ENCODE data around the gene MARCHF9. TPM values are rescaled to one million over a fixed set of nuclear protein-coding genes. Genes with fewer than 3 reads are reported as not detected.
"Not testable (repeated sequence)": the region's sequence is repeated elsewhere in the genome, so short reads cannot be mapped to it uniquely, and the experiment has no call there.

Gene MARCHF9
- total RNA-seq, 1 donor from 2014 or later, result 13.1 TPM

GRCh38 chr12:57764662-57765002 lies 9.7 kb downstream of the MARCHF9 start:
- intact Hi-C loops (cut with DNase I), result no loop called here
- no peak for DNase-seq (ENCODE audit: low spot score)

- intact Hi-C loops (cut with DNase I), result no loop called here
- no peak for DNase-seq (ENCODE audit: low spot score)
Observed at GRCh38 chr12:57765003-57765697, 10.2 kb downstream of the MARCHF9 start.

- no peak for DNase-seq (ENCODE audit: low spot score)
- intact Hi-C loops (cut with DNase I), result no loop called here
Observed at GRCh38 chr12:57765698-57766463, 11.0 kb downstream of the MARCHF9 start.

- DNase-seq (ENCODE audit: low spot score), result no peak
Observed at GRCh38 chr12:57766464-57767304, 11.8 kb downstream of the MARCHF9 start, which contains the start of gene CYP27B1. Gene CYP27B1, minus strand, starts transcription at chr12:57767078. Its CDS starts 37 bp downstream, at chr12:57767041.

GRCh38 chr12:57767305-57767698 lies 12.4 kb downstream of the MARCHF9 start:
- DNase-seq (ENCODE audit: low spot score), result no peak
- intact Hi-C loops (cut with DNase I), result no loop called here

More at GRCh38 chr12:57766464-57767304, 11.8 kb downstream of the MARCHF9 start, which contains the start of gene CYP27B1:
- intact Hi-C loops (cut with DNase I), result no loop called here

- DNase-seq (ENCODE audit: low spot score), result no peak
- intact Hi-C loops (cut with DNase I), result no loop called here
Observed at GRCh38 chr12:57767876-57768275, 13.0 kb downstream of the MARCHF9 start.

- intact Hi-C loops (cut with DNase I), result no loop called here
- no peak for DNase-seq (ENCODE audit: low spot score)
Observed at GRCh38 chr12:57769594-57769993, 14.7 kb downstream of the MARCHF9 start.

GRCh38 chr12:57770734-57771133 lies 15.8 kb downstream of the MARCHF9 start:
- intact Hi-C loops (cut with DNase I), result loop anchor here (2.0 kb wide), 1 partner anchor 18 kb away; the partner anchor contains the start of gene CDK4
- DNase-seq (ENCODE audit: low spot score), result no peak

- intact Hi-C loops (cut with DNase I), result loop anchor here (2.0 kb wide), 1 partner anchor 19 kb away; the partner anchor contains the start of gene CDK4
- DNase-seq (ENCODE audit: low spot score), result peak; percentile 86
Observed at GRCh38 chr12:57771236-57771872, 16.5 kb downstream of the MARCHF9 start.

GRCh38 chr12:57771873-57772428 lies 17.0 kb downstream of the MARCHF9 start, which contains the start of gene METTL1:
Gene METTL1, minus strand, starts transcription at chr12:57772105. Its CDS starts 22 bp downstream, at chr12:57772083.
- peak; percentile 96 for DNase-seq (ENCODE audit: low spot score)
- intact Hi-C loops (cut with DNase I), result loop anchor here (1.0 to 2.0 kb wide), 2 partner anchors 10 to 19 kb away; partner anchors contain the start of genes CDK4 and TSFM

GRCh38 chr12:57772429-57773322 lies 17.8 kb downstream of the MARCHF9 start, which contains the start of gene EEF1AKMT3:
Gene EEF1AKMT3, plus strand, starts transcription at chr12:57772614. Its CDS starts 111 bp downstream, at chr12:57772725.
- DNase-seq (ENCODE audit: low spot score), result peak; percentile 78
- intact Hi-C loops (cut with DNase I), result loop anchor here (1.0 kb wide), 1 partner anchor 10 kb away; the partner anchor contains the start of gene TSFM

- DNase-seq (ENCODE audit: low spot score); intact Hi-C loops (cut with DNase I): not testable (repeated sequence)
Observed at GRCh38 chr12:57774634-57775033, 19.7 kb downstream of the MARCHF9 start.

GRCh38 chr12:57775044-57775443 lies 20.1 kb downstream of the MARCHF9 start:
- intact Hi-C loops (cut with DNase I), result no loop called here

GRCh38 chr12:57775563-57776246 lies 20.8 kb downstream of the MARCHF9 start:
- intact Hi-C loops (cut with DNase I), result no loop called here
- no peak for DNase-seq (ENCODE audit: low spot score)

More at GRCh38 chr12:57775044-57775443, 20.1 kb downstream of the MARCHF9 start:
- no peak for DNase-seq (ENCODE audit: low spot score)

GRCh38 chr12:57776247-57776587 lies 21.3 kb downstream of the MARCHF9 start:
- no peak for DNase-seq (ENCODE audit: low spot score)
- intact Hi-C loops (cut with DNase I), result no loop called here

- intact Hi-C loops (cut with DNase I), result no loop called here
- no peak for DNase-seq (ENCODE audit: low spot score)
Observed at GRCh38 chr12:57777367-57777766, 22.5 kb downstream of the MARCHF9 start.

GRCh38 chr12:57777911-57778310 lies 23.0 kb downstream of the MARCHF9 start:
- intact Hi-C loops (cut with DNase I), result no loop called here
- DNase-seq (ENCODE audit: low spot score), result no peak
